GM12878 (cell line): Measurements from ENCODE around the gene TMEM45A. TPM values are rescaled to one million over a fixed set of nuclear protein-coding genes. Genes with fewer than 3 reads are reported as not detected.

ENCODE experiments used
- ATAC-seq: fragments of 200-7000 bp; cut with Tn5 transposase; 3 replicates; pipeline ENCODE4 v1.9.1; 2020; ENCODE audit warnings: mild to moderate bottlenecking, moderate library complexity
- BruUV-seq: library from RNA; stranded (reverse); fragments of 400-500 nt; replicated peaks from 2 replicates; lab custom pipeline; 2021; lab: Mats Ljungman, UMichigan
- CTCF ChIA-PET: fragments of 300-600 bp; sonication (Branson Sonifier 250); formaldehyde crosslinking; extraction: SDS; loops from one replicate; lab custom pipeline; 2021; ENCODE audit warnings: inconsistent platforms; lab: Yijun Ruan, JAX
- POLR2A ChIA-PET: fragments of 350-600 bp; formaldehyde crosslinking; extraction: SDS; loops from one replicate; lab custom pipeline; 2021; ENCODE audit warnings: inconsistent platforms; lab: Charles Lee
- RAD21 ChIA-PET: fragments of 300-600 bp; sonication (Branson Sonifier 250); formaldehyde crosslinking; loops from one replicate; lab custom pipeline; 2023; ENCODE audit warnings: antibody characterized with exemption; ENCODE audit not compliant: unreplicated experiment; lab: Charles Lee
- SMC1A ChIA-PET: fragments of 300-600 bp; sonication (Branson Sonifier 250); formaldehyde crosslinking; loops from one replicate; lab custom pipeline; 2023; ENCODE audit not compliant: unreplicated experiment, uncharacterized antibody; lab: Charles Lee
- DNase-seq: peaks from one replicate; pipeline ENCODE4 v3.0.0-alpha.2; 2011; ENCODE audit warnings: low read depth, low spot score
- FAIRE-seq: peaks from 3 replicates; lab custom pipeline; 2011; peaks lifted over from hg19 to GRCh38; lab: Jason Lieb, UNC
- H2AFZ ChIP-seq: 2 replicates; pipeline ENCODE4 v1.6.0; 2011; ENCODE audit warnings: low read depth, low read length, control low read depth; ENCODE audit not compliant: control insufficient read depth
- H3K27ac ChIP-seq: 2 replicates; pipeline ENCODE4 v1.5.1; 2011; ENCODE audit warnings: control low read depth; ENCODE audit not compliant: control insufficient read depth, insufficient read depth
- H3K27me3 ChIP-seq, 2 experiments: replicated peaks in 1 of 2; 2 replicates each; pipeline versions ENCODE4 v1.6.0 to v1.6.1; 2011; ENCODE audit warnings: low read length in 1 of 2; ENCODE audit not compliant: control insufficient read depth in 2 of 2, insufficient read depth in 2 of 2
- H3K36me3 ChIP-seq, 2 experiments: 2 replicates each; pipeline ENCODE4 v1.5.1; 2011; ENCODE audit warnings: low read length in 1 of 2; ENCODE audit not compliant: control insufficient read depth in 2 of 2, insufficient read depth in 2 of 2
- H3K4me1 ChIP-seq: 2 replicates; pipeline ENCODE4 v1.6.1; 2011; ENCODE audit warnings: mild to moderate bottlenecking, low read length, moderate library complexity, mixed read lengths; ENCODE audit not compliant: control insufficient read depth, insufficient read depth
- H3K4me2 ChIP-seq: 2 replicates; pipeline ENCODE4 v1.6.0; 2011; ENCODE audit warnings: control low read depth; ENCODE audit not compliant: control insufficient read depth, insufficient read depth
- H3K4me3 ChIP-seq: fragments of 200-600 bp; sonication (generic); 2 replicates; pipeline ENCODE4 v1.5.1; 2016
- H3K79me2 ChIP-seq: 2 replicates; pipeline ENCODE4 v1.6.0; 2011; ENCODE audit warnings: low read length; ENCODE audit not compliant: control insufficient read depth, insufficient read depth
- H3K9ac ChIP-seq: 2 replicates; pipeline ENCODE4 v1.8.0; 2011; ENCODE audit warnings: low read length, control low read depth, mixed read lengths; ENCODE audit not compliant: control insufficient read depth, insufficient read depth
- H3K9me3 ChIP-seq: replicated peaks from 3 replicates; pipeline ENCODE4 v1.5.1; 2011; ENCODE audit warnings: mild to moderate bottlenecking, low read length; ENCODE audit not compliant: control insufficient read depth, insufficient read depth
- H4K20me1 ChIP-seq: 2 replicates; pipeline ENCODE4 v1.6.0; 2011; ENCODE audit not compliant: control insufficient read depth, insufficient read depth
- BMI1 ChIP-seq: fragments of 450-650 bp; IDR thresholded peaks from 2 replicates; pipeline ENCODE4 v1.6.1; 2016; ENCODE audit warnings: mild to moderate bottlenecking, moderate library complexity, borderline replicate concordance
- CBX5 ChIP-seq: sonication (generic); IDR thresholded peaks from 2 replicates; pipeline ENCODE4 v1.6.1; 2016; ENCODE audit warnings: low read depth, moderate library complexity, mild to moderate bottlenecking, inconsistent platforms
- IKZF2 ChIP-seq, 2 experiments: fragments of 450-650 bp; IDR thresholded peaks; 2 replicates each; pipeline ENCODE4 v1.6.1; 2017; ENCODE audit warnings: mild to moderate bottlenecking in 2 of 2, moderate library complexity in 2 of 2
- NR2C2 ChIP-seq: IDR thresholded peaks from 2 replicates; pipeline ENCODE4 v1.6.1; 2011; ENCODE audit warnings: borderline replicate concordance, low read depth; ENCODE audit not compliant: control insufficient read depth, insufficient read length
- ZNF217 ChIP-seq: fragments of 450-650 bp; IDR thresholded peaks from 2 replicates; pipeline ENCODE4 v1.6.1; 2017; ENCODE audit warnings: antibody characterized with exemption, mild to moderate bottlenecking
- WGBS: methylation state at CpG from one replicate; pipeline ENCODE4 v1.1.6; 2016; ENCODE audit warnings: low lambda C conversion rate; ENCODE audit not compliant: insufficient replicate concordance, insufficient coverage; ENCODE audit errors: missing lambda C conversion rate; 5-methylcytosine and 5-hydroxymethylcytosine counted together
- in situ Hi-C: fragments of 300-500 bp; cut with MboI; formaldehyde crosslinking; loops from 9 replicates; pipeline ENCODE4 v1.14.3; 2018; ENCODE audit warnings: mixed read lengths
- intact Hi-C: fragments of 100-400 bp; cut with micrococcal nuclease; formaldehyde crosslinking; loops from one replicate; pipeline ENCODE4 v1.14.2; 2022; ENCODE audit not compliant: unreplicated experiment
- polyA plus RNA-seq, 11 experiments: library from polyadenylated mRNA; depleted of rRNA in 4 of 11; unstranded in 6 of 11; stranded (reverse) in 5 of 11; fragments of >200 nt; fragmentation: Nextera tagmentation in 4 of 11; fragmentation: Illumina TruSeq in 1 of 11; extraction: Ambion mirVana in 4 of 11; extraction: Trizol in 1 of 11; gene quantifications; 1 replicate in 1 of 11; 2 replicates in 10 of 11; pipeline versions ENCODE4 v1.2.1 to v1.2.3, GENCODE V29; 2011 to 2016; ENCODE audit warnings: inconsistent platforms in 2 of 11, missing spikeins in 2 of 11, low read depth in 1 of 11
- total RNA-seq, 4 experiments: library from RNA; depleted of rRNA in 3 of 4; stranded (reverse); fragments of >200 nt in 3 of 4; fragmentation: Illumina TruSeq in 1 of 4; extraction: Trizol in 1 of 4; gene quantifications; 2 replicates each; pipeline versions ENCODE4 v1.2.1 to v1.2.3, GENCODE V29; 2013 to 2021

The TMEM45A gene
- total and polyA plus RNA-seq, 10 of the 15 experiments (the other 5 are each of a cell fraction or from before 2014, with no cell fraction given), result 0.34 to 5.3 (median 0.83) TPM

DNA sequence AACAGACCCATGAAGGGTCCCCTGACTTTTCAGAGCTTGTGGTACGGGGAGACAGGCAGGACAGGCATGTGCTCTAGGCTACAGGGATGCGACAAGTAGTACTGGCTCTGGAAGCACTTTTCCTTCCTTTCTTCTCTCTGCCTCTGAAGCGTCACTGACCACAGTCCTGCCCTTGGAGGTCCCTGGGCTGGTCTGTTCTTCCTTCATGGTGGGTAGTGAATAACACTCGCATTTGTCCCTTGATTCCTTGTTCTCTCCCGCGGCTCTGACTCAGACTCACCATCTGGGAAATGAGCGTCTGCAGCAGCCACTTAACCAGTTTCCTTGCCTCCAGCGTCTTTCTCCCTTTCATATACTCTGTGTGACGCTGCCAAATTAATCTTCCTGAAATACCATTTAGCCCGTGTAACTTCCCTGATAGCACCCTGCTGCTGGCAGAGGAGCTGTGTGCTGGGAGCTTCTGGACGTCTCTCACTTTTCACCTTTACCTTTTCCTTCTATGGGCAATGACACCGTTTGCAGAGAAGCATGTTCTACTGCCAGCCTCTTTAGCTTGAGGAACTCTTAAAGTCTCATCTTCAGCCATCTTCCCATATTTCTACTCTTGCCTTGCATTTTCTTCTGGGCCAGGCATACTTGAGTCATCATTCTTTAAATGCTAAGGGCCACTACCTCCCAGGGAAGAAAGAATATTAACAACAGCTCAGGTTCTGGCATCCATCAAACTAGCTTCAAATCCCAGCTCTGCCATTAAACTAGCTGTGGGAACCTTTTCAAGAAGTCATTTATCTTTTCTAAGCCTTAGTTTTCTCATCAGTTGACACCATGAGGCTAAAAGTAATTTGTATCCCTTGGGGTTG lies 33.6 kb downstream of the TMEM45A start:
- BruUV-seq, result no TSS peak
- CTCF ChIA-PET, result interaction anchor here (1.0 to 1.5 kb wide), 3 partner anchors 8 to 64 kb away, joined by 3 to 4 read pairs (median 3); no protein-coding TSS in a partner anchor
- no peaks in the 10 kb centered on the region for H3K36me3 ChIP-seq
- H3K9me3 ChIP-seq, result no peaks in the 10 kb centered on the region; the same call in 2 of the 3 replicates
- no peaks in the 10 kb centered on the region; the same call in 1 of the 2 replicates for H3K4me1 ChIP-seq
- DNase-seq (no peak), FAIRE-seq (no peak), ATAC-seq (no peak)
- TF ChIP-seq BMI1, result no peak
- no peak overlapping the region for H3K27ac ChIP-seq
- POLR2A ChIA-PET, result no interaction called here
- no peak overlapping the region for H3K9ac ChIP-seq
- SMC1A ChIA-PET, result interaction anchor here (0.9 to 1.1 kb wide), 2 partner anchors 35 to 64 kb away, joined by 3 to 4 read pairs; no protein-coding TSS in a partner anchor
- WGBS, result 48% methylated on average over 12 of the region's 12 CpGs
- H4K20me1 ChIP-seq, result no peaks in the 10 kb centered on the region
- no peaks in the 10 kb centered on the region for H3K79me2 ChIP-seq
- in situ Hi-C loops (no loop called here), intact Hi-C loops (no loop called here)
- H2AFZ ChIP-seq, result no peak overlapping the region
- RAD21 ChIA-PET, result no interaction called here
- H3K27me3 ChIP-seq, result no peaks in the 10 kb centered on the region
- H3K4me2 ChIP-seq, result no peak overlapping the region
- H3K4me3 ChIP-seq, result no peak overlapping the region

DNA sequence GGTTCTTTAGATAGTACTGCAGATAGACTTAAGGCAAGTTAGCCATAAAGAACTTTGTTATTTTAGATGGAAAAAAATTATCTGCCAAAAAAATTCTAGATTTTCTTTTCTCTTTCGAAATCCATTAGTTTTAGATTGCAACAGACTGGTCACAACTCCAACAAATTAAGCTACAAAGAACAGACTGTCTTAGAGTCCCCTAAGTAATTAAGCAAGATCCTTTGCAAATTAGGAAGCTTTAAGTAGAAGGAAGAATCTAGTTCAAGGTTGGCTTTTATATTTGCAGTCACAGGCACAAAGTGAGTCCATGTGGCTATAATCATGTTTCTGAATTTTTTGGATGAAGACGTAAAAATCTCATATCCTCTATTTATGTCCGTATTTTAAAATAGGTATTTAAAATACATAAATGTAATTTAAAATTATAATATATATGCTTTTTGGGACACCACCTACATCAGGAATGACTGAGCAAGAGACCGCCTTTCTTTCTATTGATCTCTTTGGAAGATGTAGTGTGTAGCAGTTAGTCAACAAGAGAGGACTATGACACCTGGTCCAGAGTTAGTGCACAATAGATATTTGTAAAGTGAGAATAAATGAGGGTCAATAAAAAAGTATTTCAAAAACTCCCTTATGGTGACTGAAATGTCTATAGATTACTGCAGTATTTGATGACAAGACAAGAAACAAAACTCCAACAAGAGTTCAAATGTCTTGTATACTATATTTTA lies 34.4 kb downstream of the TMEM45A start:
- RAD21 ChIA-PET, result no interaction called here
- in situ Hi-C loops, result no loop called here

More for the DNA sequence above, 34.4 kb downstream of the TMEM45A start:
- FAIRE-seq, result no peak
- Histone ChIP-seq H2AFZ (no peak overlapping the region), H3K9ac (no peak overlapping the region), H3K4me2 (no peak overlapping the region), H3K4me3 (no peak overlapping the region), H3K36me3 (no peaks in the 10 kb centered on the region), H3K27ac (no peak overlapping the region), H3K79me2 (no peaks in the 10 kb centered on the region), H3K27me3 (no peaks in the 10 kb centered on the region), H4K20me1 (no peaks in the 10 kb centered on the region), H3K4me1 (no peaks in the 10 kb centered on the region), H3K9me3 (no peaks in the 10 kb centered on the region; the same call in 2 of the 3 replicates)
- POLR2A ChIA-PET, result no interaction called here
- TF ChIP-seq NR2C2, result no peak
- TF ChIP-seq IKZF2 (IDR thresholded peaks at IDR 0.05), result no peak
- TF ChIP-seq ZNF217, result no peak
- TF ChIP-seq CBX5, result no peak
- DNase-seq, result no peak
- BruUV-seq, result no TSS peak
- CTCF ChIA-PET, result interaction anchor here (1.1 kb wide), 1 partner anchor 27 kb away, joined by 3 read pairs; no protein-coding TSS in a partner anchor
- WGBS, result 53% methylated on average over 4 of the region's 4 CpGs
- ATAC-seq, result no peak
- SMC1A ChIA-PET, result interaction anchor here (1.1 kb wide), 1 partner anchor 36 kb away, joined by 4 read pairs; no protein-coding TSS in a partner anchor
- intact Hi-C loops, result no loop called here
